GM12892 (cell line): ENCODE results near the gene CHAC1.

Experiments used
- POLR2A ChIP-seq: IDR thresholded peaks from 2 replicates; pipeline ENCODE4 v1.6.1; 2011; ENCODE audit warnings: low read depth, low read length, control low read depth
- POLR2AphosphoS5 ChIP-seq: IDR thresholded peaks from 2 replicates; pipeline ENCODE4 v1.6.1; 2011; ENCODE audit warnings: low read depth, low read length, control low read depth
- TAF1 ChIP-seq: IDR thresholded peaks from 2 replicates; pipeline ENCODE4 v1.6.1; 2011; ENCODE audit warnings: low read depth, mild to moderate bottlenecking, control low read depth, low read length, borderline replicate concordance

GRCh38 chr15:40926659-40927494 is 26.4 kb upstream of the CHAC1 start:
- no peak for TF ChIP-seq TAF1
- no peak for TF ChIP-seq POLR2AphosphoS5
- TF ChIP-seq POLR2A, result no peak
